HG03280 (cell line): ENCODE measurements around the gene BRAP.
"Not testable (repeated sequence)": the region's sequence is repeated elsewhere in the genome, so short reads cannot be mapped to it uniquely, and the experiment has no call there.

ENCODE experiments used
- ATAC-seq: cut with Tn5 transposase; IDR thresholded peaks from one replicate; pipeline ENCODE4 v1.9.1; 2021; ENCODE audit warnings: mild to moderate bottlenecking, moderate library complexity; ENCODE audit not compliant: unreplicated experiment

The BRAP gene

GRCh38 chr12:111617841-111618240, 67.9 kb downstream of the BRAP start:
- ATAC-seq: not testable (repeated sequence)

GRCh38 chr12:111616177-111616623, 69.6 kb downstream of the BRAP start:
- ATAC-seq: no peak

- ATAC-seq: no peak
Observed at GRCh38 chr12:111607239-111607638, 78.5 kb downstream of the BRAP start.

- ATAC-seq: no peak
Observed at GRCh38 chr12:111606767-111607230, 79.0 kb downstream of the BRAP start.

- no peak for ATAC-seq
Observed at GRCh38 chr12:111605911-111606766, 79.6 kb downstream of the BRAP start.

GRCh38 chr12:111602857-111603256, 82.9 kb downstream of the BRAP start:
- not testable (repeated sequence) for ATAC-seq

- ATAC-seq: no peak
Observed at GRCh38 chr12:111602348-111602747, 83.4 kb downstream of the BRAP start.

GRCh38 chr12:111600986-111601385, 84.8 kb downstream of the BRAP start:
- not testable (repeated sequence) for ATAC-seq

- no peak for ATAC-seq
Observed at GRCh38 chr12:111600205-111600642, 85.5 kb downstream of the BRAP start.

GRCh38 chr12:111599453-111600204, 86.1 kb downstream of the BRAP start:
- ATAC-seq: peak; percentile 64

- ATAC-seq: peak; percentile 64
Observed at GRCh38 chr12:111598637-111599452, 86.9 kb downstream of the BRAP start, which contains the start of gene ATXN2. ATXN2 (minus strand) TSS chr12:111599315; CDS start chr12:111599034, 281 bp downstream.

GRCh38 chr12:111597831-111598636, 87.7 kb downstream of the BRAP start:
- peak; percentile 11 for ATAC-seq

- no peak for ATAC-seq
Observed at GRCh38 chr12:111596985-111597830, 88.5 kb downstream of the BRAP start.

GRCh38 chr12:111595341-111595835, 90.4 kb downstream of the BRAP start:
- ATAC-seq: not testable (repeated sequence)
